HG03196 (cell line): ENCODE data around the gene ELL3.
"Not testable (repeated sequence)": the region's sequence is repeated elsewhere in the genome, so short reads cannot be mapped to it uniquely, and the experiment has no call there.

Source experiments
- ATAC-seq: cut with Tn5 transposase; IDR thresholded peaks from one replicate; pipeline ENCODE4 v1.9.1; 2021; ENCODE audit not compliant: unreplicated experiment

ELL3 gene

DNA sequence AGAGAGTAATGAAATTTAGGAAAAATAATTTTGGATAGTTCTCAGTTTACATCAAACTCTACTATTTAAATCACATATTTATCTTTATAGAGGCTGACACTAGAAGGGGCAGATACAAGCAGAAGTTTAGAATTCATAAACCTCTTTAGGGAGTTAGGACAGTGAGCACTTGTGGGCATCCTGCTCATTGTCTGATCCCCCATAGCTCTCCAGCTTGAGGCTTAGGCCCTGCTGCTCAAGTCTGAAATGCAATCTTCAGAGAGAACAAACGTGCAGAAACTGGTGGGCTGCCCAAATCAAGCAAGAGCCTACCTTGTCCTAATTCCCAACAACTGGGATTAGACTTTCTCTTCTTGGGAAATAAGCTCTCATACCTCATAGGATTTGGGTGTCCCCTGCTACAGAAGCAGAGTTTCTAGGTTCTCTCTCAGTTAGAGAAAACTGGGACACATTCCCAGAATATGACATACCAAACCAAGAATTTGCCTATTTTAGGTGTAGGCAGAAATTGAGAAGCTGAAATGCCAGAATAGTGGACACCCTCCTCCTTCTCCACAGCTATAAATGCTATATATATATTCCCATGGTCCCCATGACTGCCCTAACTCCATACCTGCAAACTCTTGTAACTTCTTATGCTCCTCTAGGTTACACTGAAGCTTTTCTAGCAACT is 48.6 kb downstream of the ELL3 start:
- ATAC-seq: not testable (repeated sequence)

DNA sequence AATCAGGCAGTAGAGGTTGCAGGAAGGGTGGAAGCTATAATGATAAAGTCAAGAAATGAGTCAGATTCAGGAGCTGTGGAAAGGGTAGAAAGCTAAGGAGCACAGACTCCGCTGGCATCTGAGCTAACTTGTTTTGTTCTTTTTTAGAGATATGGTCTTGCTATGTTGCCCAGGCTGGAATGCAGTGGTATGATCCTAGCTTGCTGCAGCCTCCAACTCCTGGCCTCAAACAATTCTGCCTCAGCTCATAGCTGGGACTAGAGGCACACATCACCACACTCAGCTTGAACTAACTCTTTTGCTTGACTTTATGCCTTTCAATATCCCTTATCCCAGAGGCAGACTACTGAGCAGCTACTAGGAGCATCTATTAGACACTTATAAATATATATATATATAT is 50.5 kb downstream of the ELL3 start:
- not testable (repeated sequence) for ATAC-seq

DNA sequence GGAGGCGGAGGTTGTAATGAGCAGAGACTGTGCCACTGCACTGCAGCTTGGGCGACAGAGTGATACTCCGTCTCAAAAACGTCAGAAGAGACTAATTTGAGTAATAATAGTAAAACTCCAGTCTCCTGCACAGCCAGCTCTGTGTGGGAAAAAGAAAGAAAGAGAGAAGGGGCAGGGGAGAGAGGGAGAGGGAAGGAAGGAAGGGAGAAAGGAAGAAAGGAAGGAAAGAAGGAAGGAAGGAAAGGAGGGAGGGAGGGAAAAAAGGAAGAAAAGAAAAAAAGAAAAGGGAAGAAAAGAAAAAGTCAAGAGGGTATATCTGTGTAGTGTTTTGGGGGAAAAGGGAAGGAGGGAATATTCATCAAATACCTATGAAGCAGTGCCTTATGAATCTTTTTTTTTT is 53.6 kb downstream of the ELL3 start:
- ATAC-seq: no peak
